ENCODE data around the gene CACNA1C. TPM values are rescaled to one million over a fixed set of nuclear protein-coding genes. Genes with fewer than 3 reads are reported as not detected.

The CACNA1C gene
- total RNA-seq, 1 donor from 2014 or later = 1.6 TPM

DNA sequence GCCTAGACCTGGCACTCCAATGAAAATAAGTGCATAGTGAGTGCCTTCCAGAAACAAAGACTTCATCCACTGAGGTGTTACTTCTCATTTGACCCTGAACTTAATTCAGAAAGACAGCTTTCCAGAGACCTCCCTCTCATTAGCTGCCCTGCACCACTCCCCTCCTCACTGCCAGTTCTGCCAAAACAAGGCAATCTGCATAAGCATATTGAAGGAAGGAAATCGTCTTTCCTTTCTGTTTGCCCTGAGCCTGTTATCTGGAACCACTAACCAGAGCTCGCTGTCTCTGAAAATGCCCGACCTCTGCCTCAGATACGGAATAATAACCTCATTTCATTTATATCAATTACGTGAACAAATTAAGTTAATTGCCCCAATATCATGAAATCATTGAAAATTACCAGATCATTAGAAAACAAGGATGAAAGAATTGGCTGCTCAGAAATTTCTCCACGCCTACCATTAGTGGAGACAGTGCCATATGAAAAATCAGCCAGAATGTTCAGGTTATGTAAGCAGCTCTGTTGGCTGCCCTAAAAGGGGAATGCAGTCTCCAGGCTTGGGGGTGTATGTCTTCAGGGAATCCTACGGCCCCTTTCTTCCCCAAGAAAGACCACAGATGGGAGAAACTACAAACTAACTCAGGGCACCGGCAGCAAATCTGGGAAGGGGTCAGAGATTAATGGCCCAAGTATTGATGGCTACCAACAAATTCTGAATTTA lies 592.1 kb downstream of the CACNA1C start:
- Mint-ChIP-seq H3K36me3 (ENCODE audit: low read depth) (no peaks in the 10 kb centered on the region), H3K4me3 (no peak overlapping the region), H3K27ac (ENCODE audit: unreplicated experiment) (no peak overlapping the region), H3K4me1 (peaks cover 17% of the 10 kb centered on the region), H3K27me3 (ENCODE audit: low read depth) (peaks cover 4% of the 10 kb centered on the region), H3K9me3 (no peaks in the 10 kb centered on the region)
- TF ChIP-seq CTCF (conservative IDR thresholded peaks at IDR 0.05) = no peak
- DNase-seq (ENCODE audit: low read depth, low spot score) = no peak

GRCh38 chr12:2645460-2645859 lies 592.7 kb downstream of the CACNA1C start:
- DNase-seq (ENCODE audit: low read depth, low spot score) = no peak
- Mint-ChIP-seq H3K9me3 (no peaks in the 10 kb centered on the region), H3K27me3 (ENCODE audit: low read depth) (peaks cover 4% of the 10 kb centered on the region), H3K27ac (ENCODE audit: unreplicated experiment) (no peak overlapping the region), H3K36me3 (ENCODE audit: low read depth) (no peaks in the 10 kb centered on the region), H3K4me3 (no peak overlapping the region), H3K4me1 (peaks cover 16% of the 10 kb centered on the region)
- TF ChIP-seq CTCF (conservative IDR thresholded peaks at IDR 0.05) = no peak

GRCh38 chr12:2646341-2646740 lies 593.6 kb downstream of the CACNA1C start:
- no peak overlapping the region for H3K4me3 Mint-ChIP-seq
- H3K27me3 Mint-ChIP-seq (ENCODE audit: low read depth) = peaks cover 4% of the 10 kb centered on the region
- H3K9me3 Mint-ChIP-seq = no peaks in the 10 kb centered on the region
- DNase-seq (ENCODE audit: low read depth, low spot score) = no peak
- no peak for TF ChIP-seq CTCF (conservative IDR thresholded peaks at IDR 0.05)
- no peaks in the 10 kb centered on the region for H3K36me3 Mint-ChIP-seq (ENCODE audit: low read depth)
- peaks cover 10% of the 10 kb centered on the region for H3K4me1 Mint-ChIP-seq
- no peak overlapping the region for H3K27ac Mint-ChIP-seq (ENCODE audit: unreplicated experiment)

DNA sequence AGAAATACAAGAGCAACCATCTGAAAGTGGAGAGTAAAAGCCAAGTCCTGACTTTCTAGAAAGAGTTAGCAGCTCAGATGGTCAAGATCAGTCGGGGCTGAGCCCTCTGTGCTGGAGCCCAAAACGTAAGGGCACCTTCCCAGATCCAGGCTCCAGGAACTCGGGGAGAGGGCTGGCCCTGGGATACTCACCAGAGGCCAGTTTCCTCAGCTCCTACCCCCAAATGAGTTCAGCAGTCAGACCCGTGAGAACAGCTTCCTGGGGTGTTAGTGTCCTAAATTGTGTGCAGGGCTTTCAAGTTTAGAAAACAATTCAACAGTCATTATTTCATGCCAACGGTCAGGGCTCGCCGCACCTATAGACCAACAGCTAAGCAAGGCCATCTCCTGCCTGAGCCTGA lies 594.4 kb downstream of the CACNA1C start:
- Mint-ChIP-seq H3K36me3 (ENCODE audit: low read depth) (no peaks in the 10 kb centered on the region), H3K4me1 (peaks cover 6% of the 10 kb centered on the region), H3K9me3 (no peaks in the 10 kb centered on the region), H3K27ac (ENCODE audit: unreplicated experiment) (no peak overlapping the region), H3K27me3 (ENCODE audit: low read depth) (peaks cover 4% of the 10 kb centered on the region), H3K4me3 (no peak overlapping the region)
- DNase-seq (ENCODE audit: low read depth, low spot score) = no peak
- TF ChIP-seq CTCF (conservative IDR thresholded peaks at IDR 0.05) = no peak

GRCh38 chr12:2648406-2648805 lies 595.6 kb downstream of the CACNA1C start:
- peak overlapping the region; percentile 45 for H3K27ac Mint-ChIP-seq (ENCODE audit: unreplicated experiment)

More at GRCh38 chr12:2648406-2648805, 595.6 kb downstream of the CACNA1C start:
- Mint-ChIP-seq H3K9me3 (no peaks in the 10 kb centered on the region), H3K27me3 (ENCODE audit: low read depth) (peaks cover 4% of the 10 kb centered on the region), H3K4me3 (no peak overlapping the region), H3K36me3 (ENCODE audit: low read depth) (no peaks in the 10 kb centered on the region), H3K4me1 (no peaks in the 10 kb centered on the region)
- TF ChIP-seq CTCF (conservative IDR thresholded peaks at IDR 0.05) = no peak
- no peak for DNase-seq (ENCODE audit: low read depth, low spot score)
